CD14-positive monocyte (primary cell): ENCODE data around the gene C12orf42. TPM values are rescaled to one million over a fixed set of nuclear protein-coding genes. Genes with fewer than 3 reads are reported as not detected.
A peak's percentile ranks its signal among the peaks of the same experiment; 100 is the strongest.

Experiments
- DNase-seq, 3 donors: peaks; one replicate each; pipeline ENCODE4 v3.0.0-alpha.2; 2011 to 2022
- H2AFZ ChIP-seq: 2 replicates; pipeline ENCODE4 v1.6.0; 2012; ENCODE audit warnings: mild to moderate bottlenecking, low read depth, low read length, inconsistent platforms; ENCODE audit not compliant: insufficient read depth, poor library complexity, severe bottlenecking
- H3K27ac ChIP-seq, 2 donors: 1 replicate in 1 of 2; 2 replicates in 1 of 2; pipeline ENCODE4 v1.5.1; 2012 to 2013; ENCODE audit warnings: low read length in 2 of 2, control low read depth in 1 of 2, inconsistent platforms in 1 of 2, low read depth in 1 of 2, mild to moderate bottlenecking in 1 of 2
- H3K27me3 ChIP-seq, 2 donors: one replicate each; pipeline versions ENCODE4 v1.6.0 to v1.6.1; 2011 to 2013; ENCODE audit warnings: low read length in 2 of 2; ENCODE audit not compliant: control insufficient read depth in 2 of 2, insufficient read depth in 2 of 2
- H3K36me3 ChIP-seq, 2 donors: replicated peaks in 1 of 2; 1 replicate in 1 of 2; 2 replicates in 1 of 2; pipeline versions ENCODE4 v1.5.1 to v1.6.1; 2012 to 2013; ENCODE audit warnings: low read length in 2 of 2, control low read depth in 1 of 2, inconsistent platforms in 1 of 2, mild to moderate bottlenecking in 1 of 2; ENCODE audit not compliant: insufficient read depth in 2 of 2, control insufficient read depth in 1 of 2
- H3K4me1 ChIP-seq, 2 donors: 1 replicate in 1 of 2; 2 replicates in 1 of 2; pipeline versions ENCODE4 v1.5.1 to v1.6.1; 2012 to 2013; ENCODE audit warnings: low read length in 2 of 2, control low read depth in 1 of 2, inconsistent platforms in 1 of 2, mild to moderate bottlenecking in 1 of 2, moderate library complexity in 1 of 2; ENCODE audit not compliant: insufficient read depth in 2 of 2, control insufficient read depth in 1 of 2
- H3K4me2 ChIP-seq: replicated peaks from 2 replicates; pipeline ENCODE3; 2012; ENCODE audit warnings: low read length, moderate library complexity, mild to moderate bottlenecking; ENCODE audit not compliant: poor library complexity, severe bottlenecking; ENCODE audit errors: extremely low read depth
- H3K4me3 ChIP-seq, 3 experiments: fragments of 200-600 bp in 1 of 3; sonication (generic) in 1 of 3; replicated peaks in 1 of 3; 1 replicate in 2 of 3; 2 replicates in 1 of 3; pipeline ENCODE4 v1.5.1; 2011 to 2013; ENCODE audit warnings: low read length in 3 of 3, mild to moderate bottlenecking in 3 of 3, control low read depth in 2 of 3, low read depth in 2 of 3, inconsistent platforms in 1 of 3, moderate library complexity in 1 of 3
- H3K79me2 ChIP-seq: 2 replicates; pipeline ENCODE4 v1.6.0; 2012; ENCODE audit warnings: mild to moderate bottlenecking, control low read depth, inconsistent platforms, low read length, moderate library complexity; ENCODE audit not compliant: insufficient read depth
- H3K9ac ChIP-seq: 2 replicates; pipeline ENCODE4 v1.6.0; 2017; ENCODE audit warnings: low read length, mild to moderate bottlenecking; ENCODE audit not compliant: insufficient read depth, poor library complexity, severe bottlenecking
- H3K9me3 ChIP-seq, 2 donors: replicated peaks in 1 of 2; 1 replicate in 1 of 2; 2 replicates in 1 of 2; pipeline versions ENCODE4 v1.5.1 to v1.6.1; 2012 to 2013; ENCODE audit warnings: low read length in 2 of 2, control low read depth in 1 of 2; ENCODE audit not compliant: control insufficient read depth in 1 of 2, insufficient read depth in 1 of 2
- H4K20me1 ChIP-seq: 2 replicates; pipeline ENCODE4 v1.6.0; 2012; ENCODE audit warnings: mild to moderate bottlenecking, low read length, control low read depth, moderate library complexity; ENCODE audit not compliant: insufficient read depth
- H3K27ac Mint-ChIP-seq, 7 donors: one replicate each; pipeline ENCODE4 v1.8.0; 2020; ENCODE audit warnings: mild to moderate bottlenecking in 7 of 7, mixed read lengths in 7 of 7, moderate library complexity in 6 of 7, inconsistent platforms in 2 of 7
- H3K27me3 Mint-ChIP-seq, 3 donors: one replicate each; pipeline ENCODE4 v1.8.0; 2021 to 2022; ENCODE audit warnings: low read depth in 3 of 3, mild to moderate bottlenecking in 3 of 3, mixed read lengths in 3 of 3, moderate library complexity in 3 of 3, inconsistent platforms in 1 of 3
- H3K36me3 Mint-ChIP-seq, 2 donors: one replicate each; pipeline ENCODE4 v1.8.0; 2020; ENCODE audit warnings: mixed read lengths in 2 of 2, inconsistent platforms in 1 of 2, mild to moderate bottlenecking in 1 of 2
- H3K4me1 Mint-ChIP-seq: one replicate; pipeline ENCODE4 v1.8.0; 2020; ENCODE audit warnings: mild to moderate bottlenecking, mixed read lengths
- H3K4me3 Mint-ChIP-seq, 2 donors: one replicate each; pipeline ENCODE4 v1.8.0; 2020; ENCODE audit warnings: mild to moderate bottlenecking in 2 of 2, mixed read lengths in 2 of 2, moderate library complexity in 1 of 2
- H3K9me3 Mint-ChIP-seq, 7 donors: one replicate each; pipeline ENCODE4 v1.8.0; 2020 to 2022; ENCODE audit warnings: mixed read lengths in 7 of 7, mild to moderate bottlenecking in 6 of 7, moderate library complexity in 6 of 7, inconsistent platforms in 2 of 7
- CTCF ChIP-seq: fragments of 200-600 bp; IDR thresholded peaks from one replicate; pipeline ENCODE4 v1.8.0; 2022; ENCODE audit warnings: antibody characterized with exemption, mild to moderate bottlenecking
- WGBS: methylation state at CpG from one replicate; pipeline ENCODE4 v1.1.5; 2013; ENCODE audit warnings: missing lambda C conversion rate; ENCODE audit not compliant: insufficient coverage; 5-methylcytosine and 5-hydroxymethylcytosine counted together
- intact Hi-C, 2 donors: fragments of 100-400 bp; cut with micrococcal nuclease; formaldehyde crosslinking; loops; one replicate each; pipeline versions ENCODE4 v1.15.0 to v1.15.1; 2023
- polyA plus RNA-seq, 3 donors: library from polyadenylated mRNA; depleted of rRNA in 1 of 3; unstranded in 2 of 3; stranded (reverse) in 1 of 3; fragments of 300-500 nt in 2 of 3; fragments of >200 nt in 1 of 3; fragmentation: Illumina TruSeq in 2 of 3; gene quantifications; 1 replicate in 2 of 3; 2 replicates in 1 of 3; pipeline ENCODE4 v1.2.3, GENCODE V29; 2012 to 2021

The C12orf42 gene
- polyA plus RNA-seq, 3 donors = not detected

- H3K4me3 Mint-ChIP-seq = no peak overlapping the region
- Histone ChIP-seq H3K4me2 (no peak overlapping the region), H2AFZ (no peak overlapping the region), H3K27me3 (no peaks in the 10 kb centered on the region), H3K4me3 (no peak overlapping the region), H3K9me3 (no peaks in the 10 kb centered on the region), H4K20me1 (no peaks in the 10 kb centered on the region), H3K4me1 (no peaks in the 10 kb centered on the region), H3K79me2 (no peaks in the 10 kb centered on the region), H3K36me3 (no peaks in the 10 kb centered on the region), H3K9ac (no peak overlapping the region), H3K27ac (no peak overlapping the region)
- intact Hi-C loops = no loop called here
- 56% methylated on average over 3 of the region's 3 CpGs for WGBS
- peaks cover 0 to 2% (median 0%) of the 10 kb centered on the region in 3 donors for H3K27me3 Mint-ChIP-seq
- no peak for TF ChIP-seq CTCF
- H3K36me3 Mint-ChIP-seq = no peaks in the 10 kb centered on the region
- DNase-seq = no peak
- H3K9me3 Mint-ChIP-seq = peaks cover 0 to 6% (median 0%) of the 10 kb centered on the region in 7 donors
- no peaks in the 10 kb centered on the region for H3K4me1 Mint-ChIP-seq
- H3K27ac Mint-ChIP-seq = peak overlapping the region in 1 of 7 donors; percentile 40
Measured at GRCh38 chr12:103278329-103278728, 217.4 kb downstream of the C12orf42 start.

- H3K27me3 ChIP-seq = no peaks in the 10 kb centered on the region
- H3K79me2 ChIP-seq = no peaks in the 10 kb centered on the region
- H2AFZ ChIP-seq = no peak overlapping the region
- no peak overlapping the region for H3K4me3 ChIP-seq
- no peaks in the 10 kb centered on the region for H3K9me3 Mint-ChIP-seq
- H3K36me3 ChIP-seq = no peaks in the 10 kb centered on the region
- H3K27ac ChIP-seq = no peak overlapping the region
- intact Hi-C loops = no loop called here
- no peaks in the 10 kb centered on the region for H3K4me1 ChIP-seq
- H3K4me3 Mint-ChIP-seq = no peak overlapping the region
- no peak for TF ChIP-seq CTCF
- no peaks in the 10 kb centered on the region for H3K27me3 Mint-ChIP-seq
- H3K27ac Mint-ChIP-seq = no peak overlapping the region
- H4K20me1 ChIP-seq = no peaks in the 10 kb centered on the region
- no peak overlapping the region for H3K9ac ChIP-seq
- no peak for DNase-seq
- no peaks in the 10 kb centered on the region for H3K9me3 ChIP-seq
- H3K4me1 Mint-ChIP-seq = no peaks in the 10 kb centered on the region
- no peaks in the 10 kb centered on the region for H3K36me3 Mint-ChIP-seq
- no peak overlapping the region for H3K4me2 ChIP-seq
- WGBS = 76% methylated on average over 3 of the region's 3 CpGs
Measured at GRCh38 chr12:103273645-103274044, 222.1 kb downstream of the C12orf42 start.
